ENCODE data around the gene BTAF1.

- no peak for TF ChIP-seq CTCF (IDR thresholded peaks at IDR 0.05; ENCODE audit: borderline replicate concordance, extremely low read depth, low read length, poor library complexity, severe bottlenecking)
- no peak for TF ChIP-seq EZH2 (IDR thresholded peaks at IDR 0.05; ENCODE audit: borderline replicate concordance, low read depth, low read length, severe bottlenecking)
Observed at GRCh38 chr10:91980319-91980718, 56.7 kb downstream of the BTAF1 start.
